GM12865 (cell line): ENCODE measurements around the gene KDM7A.

ENCODE experiments used
- DNase-seq: peaks from one replicate; pipeline ENCODE4 v3.0.0; 2010; ENCODE audit warnings: low read depth
- H3K4me3 ChIP-seq: 2 replicates; pipeline ENCODE4 v1.5.1; 2011; ENCODE audit warnings: mild to moderate bottlenecking, low read depth, low read length, control low read depth
- CTCF ChIP-seq: IDR thresholded peaks from 2 replicates; pipeline ENCODE4 v1.5.1; 2011; ENCODE audit warnings: low read length, control low read depth, low read depth, inconsistent platforms; ENCODE audit not compliant: insufficient read depth; ENCODE audit errors: missing control alignments

Gene KDM7A

GRCh38 chr7:140039896-140040295 is 136.9 kb downstream of the KDM7A start:
- TF ChIP-seq CTCF: no peak
- H3K4me3 ChIP-seq: no peak overlapping the region
- no peak for DNase-seq

- DNase-seq: no peak
- no peak for TF ChIP-seq CTCF
These were observed 137.7 kb downstream of the KDM7A start for GRCh38 chr7:140039066-140039465.

GRCh38 chr7:140036224-140036962 is 140.4 kb downstream of the KDM7A start:
- DNase-seq: peak; percentile 24
- TF ChIP-seq CTCF: no peak
- H3K4me3 ChIP-seq: no peak overlapping the region

More at GRCh38 chr7:140039066-140039465, 137.7 kb downstream of the KDM7A start:
- H3K4me3 ChIP-seq: no peak overlapping the region

GRCh38 chr7:140035400-140036223 is 141.2 kb downstream of the KDM7A start:
- no peak for TF ChIP-seq CTCF
- no peak for DNase-seq
- H3K4me3 ChIP-seq: no peak overlapping the region
